Colon (tissue), 2 donors: ENCODE measurements around the gene ZNF555.

ENCODE experiments used
- FAIRE-seq: peaks from 2 replicates; lab custom pipeline; 2012; peaks lifted over from hg19 to GRCh38; lab: Jason Lieb, UNC
- donor health status: control.
- donor health status: control.

ZNF555 gene

GRCh38 chr19:2824129-2824528 is 17.1 kb upstream of the ZNF555 start:
- no peak for FAIRE-seq

GRCh38 chr19:2827022-2827421 is 14.3 kb upstream of the ZNF555 start:
- FAIRE-seq = no peak

- FAIRE-seq = no peak
Observed at GRCh38 chr19:2827840-2828489, 13.3 kb upstream of the ZNF555 start.

GRCh38 chr19:2834294-2834871 is 6.9 kb upstream of the ZNF555 start:
- no peak for FAIRE-seq

- no peak for FAIRE-seq
Observed at GRCh38 chr19:2837430-2837829, 3.8 kb upstream of the ZNF555 start.

- no peak for FAIRE-seq
Observed at GRCh38 chr19:2841855-2842574, 740 bp downstream of the ZNF555 start.

- no peak for FAIRE-seq
Observed at GRCh38 chr19:2845107-2845506, 3.8 kb downstream of the ZNF555 start.

GRCh38 chr19:2846180-2846894 is 5.1 kb downstream of the ZNF555 start:
- FAIRE-seq = no peak

- no peak for FAIRE-seq
Observed at GRCh38 chr19:2847507-2847906, 6.2 kb downstream of the ZNF555 start.

GRCh38 chr19:2848616-2849015 is 7.3 kb downstream of the ZNF555 start:
- no peak for FAIRE-seq

- FAIRE-seq = no peak
Observed at GRCh38 chr19:2850256-2850925, 9.1 kb downstream of the ZNF555 start.

- FAIRE-seq = no peak
Observed at GRCh38 chr19:2852598-2852997, 11.3 kb downstream of the ZNF555 start.

- FAIRE-seq = no peak
Observed at GRCh38 chr19:2853015-2853606, 11.8 kb downstream of the ZNF555 start.

- no peak for FAIRE-seq
Observed at GRCh38 chr19:2854849-2855248, 13.6 kb downstream of the ZNF555 start.

- FAIRE-seq = no peak
Observed at GRCh38 chr19:2856457-2857050, 15.3 kb downstream of the ZNF555 start.

GRCh38 chr19:2858864-2859263 is 17.6 kb downstream of the ZNF555 start:
- no peak for FAIRE-seq

- FAIRE-seq = no peak
Observed at GRCh38 chr19:2863816-2864215, 22.5 kb downstream of the ZNF555 start.

GRCh38 chr19:2865334-2866100 is 24.2 kb downstream of the ZNF555 start:
- FAIRE-seq = no peak

- no peak for FAIRE-seq
Observed at GRCh38 chr19:2866495-2867024, 25.3 kb downstream of the ZNF555 start.
